CD4-positive, alpha-beta T cell (primary cell): Measurements from ENCODE around the gene RIMS1. TPM values are rescaled to one million over a fixed set of nuclear protein-coding genes. Genes with fewer than 3 reads are reported as not detected.

ENCODE experiments used
- ATAC-seq: fragments of 200-7000 bp; cut with Tn5 transposase; one replicate; pipeline ENCODE4 v1.10.0; 2022; ENCODE audit warnings: mild to moderate bottlenecking; ENCODE audit not compliant: poor library complexity
- CTCF ChIA-PET: fragments of 350-600 bp; sonication (Branson Sonifier 250); formaldehyde crosslinking; loops from one replicate; lab custom pipeline; 2021; ENCODE audit warnings: antibody characterized with exemption, inconsistent platforms; lab: Charles Lee
- POLR2A ChIA-PET: fragments of 350-600 bp; sonication (Branson Sonifier 250); formaldehyde crosslinking; loops from one replicate; lab custom pipeline; 2021; ENCODE audit warnings: antibody characterized with exemption, inconsistent platforms; lab: Charles Lee
- DNase-seq, 14 experiments: peaks; one replicate each; pipeline ENCODE4 v3.0.0-alpha.2; 2013 to 2020; ENCODE audit warnings: mixed read lengths in 2 of 14
- H3K27ac ChIP-seq, 2 donors: one replicate each; pipeline versions ENCODE4 v1.5.1 to v1.7.0; 2013; ENCODE audit warnings: low read length in 2 of 2, low read depth in 1 of 2, mild to moderate bottlenecking in 1 of 2
- H3K27me3 ChIP-seq, 2 experiments: 1 replicate in 1 of 2; 2 replicates in 1 of 2; pipeline versions ENCODE4 v1.6.1 to v1.7.0; 2013; ENCODE audit warnings: low read length in 2 of 2, control low read depth in 1 of 2, mild to moderate bottlenecking in 1 of 2, moderate library complexity in 1 of 2; ENCODE audit not compliant: insufficient read depth in 2 of 2, control insufficient read depth in 1 of 2
- H3K36me3 ChIP-seq: one replicate; pipeline ENCODE4 v1.6.1; 2013; ENCODE audit warnings: low read length, control low read depth; ENCODE audit not compliant: insufficient read depth
- H3K4me1 ChIP-seq: one replicate; pipeline ENCODE4 v1.6.1; 2013; ENCODE audit warnings: low read length, control low read depth; ENCODE audit not compliant: insufficient read depth
- H3K4me3 ChIP-seq: one replicate; pipeline ENCODE4 v1.5.1; 2013; ENCODE audit warnings: mild to moderate bottlenecking, low read length, moderate library complexity
- H3K9me3 ChIP-seq, 2 experiments: 1 replicate in 1 of 2; 2 replicates in 1 of 2; pipeline versions ENCODE4 v1.6.1 to v1.7.0; 2013; ENCODE audit warnings: low read length in 2 of 2, mild to moderate bottlenecking in 2 of 2, control low read depth in 1 of 2, moderate library complexity in 1 of 2; ENCODE audit not compliant: control insufficient read depth in 1 of 2, insufficient read depth in 1 of 2
- H3K27ac Mint-ChIP-seq: one replicate; pipeline ENCODE4 v1.8.0; 2020; ENCODE audit warnings: mixed read lengths
- H3K27me3 Mint-ChIP-seq: one replicate; pipeline ENCODE4 v1.8.0; 2021; ENCODE audit warnings: mixed read lengths
- H3K36me3 Mint-ChIP-seq: one replicate; pipeline ENCODE4 v1.8.0; 2021; ENCODE audit warnings: low read depth, mixed read lengths
- H3K4me1 Mint-ChIP-seq: one replicate; pipeline ENCODE4 v1.8.0; 2021; ENCODE audit warnings: low read depth, mixed read lengths
- H3K4me3 Mint-ChIP-seq: one replicate; pipeline ENCODE4 v1.8.0; 2020; ENCODE audit warnings: mild to moderate bottlenecking, mixed read lengths
- H3K9me3 Mint-ChIP-seq: one replicate; pipeline ENCODE4 v1.8.0; 2020; ENCODE audit warnings: mixed read lengths
- CTCF ChIP-seq: fragments of 200-600 bp; IDR thresholded peaks from one replicate; pipeline ENCODE4 v1.8.0; 2022; ENCODE audit warnings: antibody characterized with exemption, mild to moderate bottlenecking
- intact Hi-C, 2 experiments: fragments of 100-400 bp; cut with DNase I in 1 of 2; cut with micrococcal nuclease in 1 of 2; formaldehyde crosslinking; loops; one replicate each; pipeline versions ENCODE4 v1.15.1 to v1.9.0; 2023 to 2025; cut with DNase I, micrococcal nuclease
- total RNA-seq, 174 experiments: library from RNA in 2 of 174; stranded (reverse) in 2 of 174; gene quantifications; one replicate each; pipeline ENCODE4 v1.2.3 and lab custom pipeline; 2021 to 2026

RIMS1 gene
- total RNA-seq, 2 experiments from 2014 or later, result not detected

GRCh38 chr6:72022830-72023229, 136.5 kb downstream of the RIMS1 start:
- Mint-ChIP-seq H3K27me3 (no peaks in the 10 kb centered on the region), H3K4me1 (no peaks in the 10 kb centered on the region), H3K27ac (no peak overlapping the region), H3K9me3 (no peaks in the 10 kb centered on the region), H3K36me3 (no peaks in the 10 kb centered on the region), H3K4me3 (no peak overlapping the region)
- intact Hi-C loops, result no loop called here
- H3K4me1 ChIP-seq, result no peaks in the 10 kb centered on the region
- no peak for TF ChIP-seq CTCF
- POLR2A ChIA-PET, result no interaction called here
- CTCF ChIA-PET, result no interaction called here
- H3K4me3 ChIP-seq, result no peak overlapping the region
- ATAC-seq (no peak), DNase-seq (no peak)
- H3K9me3 ChIP-seq, result peaks cover 0 to 3% of the 10 kb centered on the region in 2 experiments
- H3K36me3 ChIP-seq, result no peaks in the 10 kb centered on the region
- H3K27me3 ChIP-seq, result no peaks in the 10 kb centered on the region
- no peak overlapping the region for H3K27ac ChIP-seq

- no peaks in the 10 kb centered on the region for H3K27me3 ChIP-seq
- TF ChIP-seq CTCF, result no peak
- Mint-ChIP-seq H3K36me3 (no peaks in the 10 kb centered on the region), H3K4me3 (no peak overlapping the region), H3K27ac (no peak overlapping the region), H3K4me1 (no peaks in the 10 kb centered on the region), H3K27me3 (no peaks in the 10 kb centered on the region), H3K9me3 (no peaks in the 10 kb centered on the region)
- no peak overlapping the region for H3K4me3 ChIP-seq
- no peaks in the 10 kb centered on the region for H3K4me1 ChIP-seq
- H3K27ac ChIP-seq, result no peak overlapping the region
- DNase-seq (no peak), ATAC-seq (no peak)
- intact Hi-C loops, result no loop called here
- CTCF ChIA-PET, result no interaction called here
- H3K36me3 ChIP-seq, result no peaks in the 10 kb centered on the region
- POLR2A ChIA-PET, result no interaction called here
- no peaks in the 10 kb centered on the region for H3K9me3 ChIP-seq
Measured at GRCh38 chr6:72031471-72031870, 145.1 kb downstream of the RIMS1 start.

GRCh38 chr6:72032086-72032485, 145.7 kb downstream of the RIMS1 start:
- no peaks in the 10 kb centered on the region for H3K4me1 Mint-ChIP-seq
- Histone ChIP-seq H3K4me1 (no peaks in the 10 kb centered on the region), H3K27ac (no peak overlapping the region), H3K27me3 (no peaks in the 10 kb centered on the region), H3K36me3 (no peaks in the 10 kb centered on the region), H3K9me3 (no peaks in the 10 kb centered on the region), H3K4me3 (no peak overlapping the region)
- ChIA-PET CTCF (no interaction called here), POLR2A (no interaction called here)
- ATAC-seq, result no peak
- H3K4me3 Mint-ChIP-seq, result no peak overlapping the region
- peaks cover 2% of the 10 kb centered on the region for H3K9me3 Mint-ChIP-seq
- no peaks in the 10 kb centered on the region for H3K27me3 Mint-ChIP-seq
- no peak for TF ChIP-seq CTCF
- no peaks in the 10 kb centered on the region for H3K36me3 Mint-ChIP-seq
- no peak for DNase-seq
- no peak overlapping the region for H3K27ac Mint-ChIP-seq
- intact Hi-C loops, result no loop called here
